ENCODE data around the gene OR6M1. TPM values are rescaled to one million over a fixed set of nuclear protein-coding genes. Genes with fewer than 3 reads are reported as not detected.

Gene OR6M1, protein sequence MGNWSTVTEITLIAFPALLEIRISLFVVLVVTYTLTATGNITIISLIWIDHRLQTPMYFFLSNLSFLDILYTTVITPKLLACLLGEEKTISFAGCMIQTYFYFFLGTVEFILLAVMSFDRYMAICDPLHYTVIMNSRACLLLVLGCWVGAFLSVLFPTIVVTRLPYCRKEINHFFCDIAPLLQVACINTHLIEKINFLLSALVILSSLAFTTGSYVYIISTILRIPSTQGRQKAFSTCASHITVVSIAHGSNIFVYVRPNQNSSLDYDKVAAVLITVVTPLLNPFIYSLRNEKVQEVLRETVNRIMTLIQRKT
- polyA plus RNA-seq = not detected
- long read RNA-seq, donor 1 = 0 reads
- long read RNA-seq, donor 2 = 0 reads
- long read RNA-seq, donor 3 = 0 reads
- long read RNA-seq, donor 4 = 0 reads
- long read RNA-seq, donor 5 = 0 reads
- long read RNA-seq, donor 6 = 0 reads
- long read RNA-seq, donor 7 = 0 reads
- long read RNA-seq, donor 8 = 0 reads
- long read RNA-seq, donor 9 = 0 reads
- long read RNA-seq, donor 10 = 0 reads
- long read RNA-seq, donor 11 = 0 reads

DNA sequence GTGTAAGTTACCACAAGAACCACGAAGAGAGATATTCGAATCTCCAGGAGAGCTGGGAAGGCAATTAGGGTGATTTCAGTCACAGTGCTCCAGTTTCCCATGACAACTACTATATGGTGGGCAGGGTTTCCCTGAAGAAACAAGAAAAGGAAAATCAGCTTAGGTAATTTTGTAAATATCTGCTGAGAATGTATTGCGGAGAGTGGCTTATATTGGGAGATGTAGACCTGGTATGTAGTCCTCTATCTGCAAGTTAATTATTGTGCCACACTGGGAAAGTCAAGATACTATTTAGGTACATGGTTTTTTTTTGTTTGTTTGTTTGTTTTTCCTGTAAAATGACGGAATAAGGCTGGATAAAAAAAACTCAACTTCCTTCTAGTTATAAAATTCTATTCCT is at the start of gene OR6M1:
Gene OR6M1 (minus strand): TSS at position 101 of the 400 bp plus-strand sequence. CDS start 0 bp downstream, at position 101.
- WGBS (ENCODE audit: insufficient coverage, low lambda C conversion rate) = 93% methylated on average over 4 of the region's 4 CpGs
- Histone ChIP-seq H3K9me3 (ENCODE audit: control insufficient read depth, low read depth, low read length) (no peaks in the 10 kb centered on the region), H3K27me3 (ENCODE audit: control insufficient read depth, insufficient read depth, low read length) (no peaks in the 10 kb centered on the region), H3K4me3 (ENCODE audit: low read length) (no peak within 1 kb of the TSS), H3K36me3 (ENCODE audit: control insufficient read depth, insufficient read depth, low read length) (no peaks in the 10 kb centered on the region), H3K27ac (ENCODE audit: low read length) (no peak within 1 kb of the TSS), H3K4me1 (ENCODE audit: control insufficient read depth, insufficient read depth, low read length) (no peaks in the 10 kb centered on the region)
- no peak for DNase-seq

DNA sequence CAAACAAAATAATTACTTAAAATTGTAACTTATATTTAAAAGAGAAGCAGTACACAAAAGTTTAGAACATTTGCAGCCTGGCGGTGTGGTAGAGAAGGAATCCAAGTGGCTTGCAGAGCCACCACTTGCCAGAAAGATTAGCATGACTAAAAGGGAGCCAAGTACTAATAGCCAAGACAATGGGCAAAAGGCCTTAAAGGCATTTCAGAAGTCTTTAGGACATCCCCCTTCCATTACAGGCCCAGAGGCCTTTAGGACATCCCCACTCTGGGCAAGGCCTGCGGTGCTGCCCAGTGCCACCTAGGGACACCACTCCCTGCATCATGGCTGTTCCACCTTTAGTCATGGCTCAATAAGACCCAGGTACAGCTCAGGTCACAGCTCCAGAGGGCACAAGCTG is 46.9 kb upstream of the OR6M1 start:
- Histone ChIP-seq H3K9me3 (ENCODE audit: control insufficient read depth, low read depth, low read length) (no peaks in the 10 kb centered on the region), H3K27ac (ENCODE audit: low read length) (no peak overlapping the region), H3K4me1 (ENCODE audit: control insufficient read depth, insufficient read depth, low read length) (no peaks in the 10 kb centered on the region), H3K36me3 (ENCODE audit: control insufficient read depth, insufficient read depth, low read length) (no peaks in the 10 kb centered on the region), H3K4me3 (ENCODE audit: low read length) (no peak overlapping the region), H3K27me3 (ENCODE audit: control insufficient read depth, insufficient read depth, low read length) (no peaks in the 10 kb centered on the region)
- 100% methylated on average over 1 of the region's 2 CpGs for WGBS (ENCODE audit: insufficient coverage, low lambda C conversion rate)
- no peak for DNase-seq

DNA sequence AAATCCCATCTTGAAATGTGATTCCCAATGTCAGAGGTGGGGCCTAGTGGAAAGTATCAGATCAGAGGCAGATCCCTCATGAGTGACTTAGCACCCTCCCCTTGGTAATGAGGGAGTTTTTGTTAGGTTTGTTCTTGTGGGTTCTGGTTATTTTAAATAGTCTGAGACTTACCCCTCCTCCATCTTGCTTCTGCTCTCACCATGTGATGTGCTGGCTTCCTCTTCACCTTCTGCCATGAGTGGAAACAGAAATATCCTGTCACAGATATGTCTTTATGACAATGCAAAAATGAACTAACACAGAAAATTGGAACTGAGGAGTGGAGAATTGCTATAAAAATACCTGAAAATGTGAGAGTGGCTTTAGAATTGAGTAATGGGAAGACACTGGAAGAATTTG is 46.2 kb upstream of the OR6M1 start:
- Histone ChIP-seq H3K27ac (ENCODE audit: low read length) (no peak overlapping the region), H3K27me3 (ENCODE audit: control insufficient read depth, insufficient read depth, low read length) (no peaks in the 10 kb centered on the region), H3K4me3 (ENCODE audit: low read length) (no peak overlapping the region), H3K36me3 (ENCODE audit: control insufficient read depth, insufficient read depth, low read length) (no peaks in the 10 kb centered on the region), H3K4me1 (ENCODE audit: control insufficient read depth, insufficient read depth, low read length) (no peaks in the 10 kb centered on the region), H3K9me3 (ENCODE audit: control insufficient read depth, low read depth, low read length) (no peaks in the 10 kb centered on the region)
- DNase-seq = no peak

DNA sequence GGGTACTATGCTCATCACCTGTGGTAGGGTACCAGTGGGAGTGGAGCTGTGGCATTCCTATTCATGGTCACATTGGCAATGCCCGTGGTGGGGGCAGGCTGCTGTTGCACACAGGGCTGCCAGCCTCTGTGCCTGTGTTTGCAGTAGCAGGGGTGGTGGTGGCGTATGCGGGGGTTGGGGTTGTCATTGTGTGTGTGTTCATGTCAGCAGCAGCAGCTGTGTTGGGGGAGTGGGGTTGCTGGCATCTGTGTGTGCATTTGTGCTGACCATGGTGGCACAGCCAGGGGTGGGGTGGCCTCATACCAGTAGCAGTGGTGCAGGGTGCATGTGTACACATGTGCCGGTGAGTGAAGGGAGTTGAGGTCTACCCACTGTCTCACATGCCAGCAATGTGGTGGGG is 45.0 kb upstream of the OR6M1 start:
- no peaks in the 10 kb centered on the region for H3K4me1 ChIP-seq (ENCODE audit: control insufficient read depth, insufficient read depth, low read length)
- no peaks in the 10 kb centered on the region for H3K27me3 ChIP-seq (ENCODE audit: control insufficient read depth, insufficient read depth, low read length)
- H3K36me3 ChIP-seq (ENCODE audit: control insufficient read depth, insufficient read depth, low read length) = no peaks in the 10 kb centered on the region
- no peaks in the 10 kb centered on the region for H3K9me3 ChIP-seq (ENCODE audit: control insufficient read depth, low read depth, low read length)
- no peak overlapping the region for H3K4me3 ChIP-seq (ENCODE audit: low read length)
- no CpG with 5 or more reads among the region's 4 CpGs for WGBS (ENCODE audit: insufficient coverage, low lambda C conversion rate)
- no peak overlapping the region for H3K27ac ChIP-seq (ENCODE audit: low read length)
- no peak for DNase-seq

DNA sequence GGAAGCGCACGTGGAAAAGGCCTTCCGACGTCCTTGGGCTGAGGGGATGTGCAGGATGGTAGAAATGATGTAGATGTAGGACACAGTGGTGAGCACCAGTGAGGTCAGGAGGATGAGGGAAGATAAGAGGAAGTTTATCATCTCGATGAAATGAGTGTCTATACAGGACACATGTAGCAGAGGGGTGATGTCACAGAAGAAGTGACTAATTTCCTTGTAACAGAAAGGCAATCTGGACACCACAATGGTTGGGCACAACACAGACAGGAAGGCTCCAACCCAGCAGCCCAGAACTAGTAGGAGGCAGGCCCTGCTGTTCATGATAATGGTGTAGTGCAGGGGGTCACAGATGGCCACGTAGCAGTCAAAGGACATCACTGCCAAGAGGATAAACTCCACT is 35.0 kb upstream of the OR6M1 start:
- Histone ChIP-seq H3K27me3 (ENCODE audit: control insufficient read depth, insufficient read depth, low read length) (no peaks in the 10 kb centered on the region), H3K4me1 (ENCODE audit: control insufficient read depth, insufficient read depth, low read length) (no peaks in the 10 kb centered on the region), H3K36me3 (ENCODE audit: control insufficient read depth, insufficient read depth, low read length) (no peaks in the 10 kb centered on the region), H3K9me3 (ENCODE audit: control insufficient read depth, low read depth, low read length) (no peaks in the 10 kb centered on the region), H3K27ac (ENCODE audit: low read length) (no peak overlapping the region), H3K4me3 (ENCODE audit: low read length) (no peak overlapping the region)
- WGBS (ENCODE audit: insufficient coverage, low lambda C conversion rate) = no CpG with 5 or more reads among the region's 6 CpGs
- no peak for DNase-seq

DNA sequence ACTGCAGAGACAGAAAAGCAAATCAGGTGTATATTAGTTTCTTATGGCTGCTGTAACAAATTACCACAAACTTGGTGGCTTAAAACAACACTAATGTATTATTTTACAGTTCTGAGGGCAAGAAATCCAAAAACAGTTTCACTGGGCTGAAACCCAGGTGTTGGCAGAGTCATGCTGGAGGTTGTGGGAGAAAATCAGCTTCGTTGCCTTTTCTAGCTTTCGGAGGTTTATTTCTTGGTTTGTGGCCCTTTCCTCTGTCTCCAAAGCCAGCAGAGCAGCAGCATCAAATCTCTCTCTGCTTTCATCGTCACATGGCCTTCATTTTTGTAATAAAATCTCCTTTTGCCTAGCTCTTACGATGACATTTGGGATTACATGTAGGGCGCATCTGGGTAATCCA is 33.0 kb upstream of the OR6M1 start:
- H3K4me1 ChIP-seq (ENCODE audit: control insufficient read depth, insufficient read depth, low read length) = no peaks in the 10 kb centered on the region
- H3K27ac ChIP-seq (ENCODE audit: low read length) = no peak overlapping the region
- H3K4me3 ChIP-seq (ENCODE audit: low read length) = no peak overlapping the region
- no peaks in the 10 kb centered on the region for H3K27me3 ChIP-seq (ENCODE audit: control insufficient read depth, insufficient read depth, low read length)
- WGBS (ENCODE audit: insufficient coverage, low lambda C conversion rate) = 80% methylated on average over 2 of the region's 5 CpGs
- no peaks in the 10 kb centered on the region for H3K36me3 ChIP-seq (ENCODE audit: control insufficient read depth, insufficient read depth, low read length)
- H3K9me3 ChIP-seq (ENCODE audit: control insufficient read depth, low read depth, low read length) = no peaks in the 10 kb centered on the region
- DNase-seq = no peak

DNA sequence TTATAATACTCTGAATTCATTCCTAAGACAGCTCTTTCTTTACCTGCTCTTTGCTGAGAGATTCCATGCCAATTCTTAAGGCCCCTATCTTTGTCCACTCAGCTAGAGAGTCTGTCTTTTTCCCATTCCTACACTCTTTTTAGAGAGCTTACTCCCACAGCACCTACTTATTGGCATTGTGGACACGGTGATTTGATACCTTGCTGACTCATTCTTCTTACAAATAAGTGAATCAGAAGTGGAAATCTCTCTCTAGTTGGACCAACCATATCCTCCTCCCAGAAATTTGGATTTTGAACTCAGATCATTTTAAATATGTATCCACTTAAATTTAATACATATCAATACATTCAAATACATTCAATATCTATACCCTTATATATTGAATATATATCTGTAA is 32.5 kb upstream of the OR6M1 start:
- Histone ChIP-seq H3K27me3 (ENCODE audit: control insufficient read depth, insufficient read depth, low read length) (no peaks in the 10 kb centered on the region), H3K36me3 (ENCODE audit: control insufficient read depth, insufficient read depth, low read length) (no peaks in the 10 kb centered on the region), H3K27ac (ENCODE audit: low read length) (no peak overlapping the region), H3K4me1 (ENCODE audit: control insufficient read depth, insufficient read depth, low read length) (no peaks in the 10 kb centered on the region), H3K9me3 (ENCODE audit: control insufficient read depth, low read depth, low read length) (no peaks in the 10 kb centered on the region), H3K4me3 (ENCODE audit: low read length) (no peak overlapping the region)
- no peak for DNase-seq
- no CpG with 5 or more reads among the region's 1 CpG for WGBS (ENCODE audit: insufficient coverage, low lambda C conversion rate)

DNA sequence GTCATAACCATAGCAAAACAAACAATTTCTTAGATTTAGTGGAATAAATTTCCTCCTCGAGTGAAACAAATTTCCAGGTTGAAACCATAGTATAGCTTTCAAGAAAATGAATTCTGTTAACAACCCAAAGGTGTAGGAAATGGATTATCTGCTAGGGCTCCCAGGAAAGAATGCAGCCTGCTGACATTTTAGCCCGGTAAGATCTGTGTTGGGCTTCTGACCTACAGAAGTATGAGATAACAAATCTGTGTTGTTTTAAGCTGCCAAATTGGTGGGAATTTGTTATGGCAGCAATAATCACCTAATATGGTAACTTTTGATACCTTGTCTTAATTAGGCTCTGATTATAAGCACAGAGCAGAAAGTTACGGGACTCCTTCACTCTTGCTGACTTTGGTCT is 32.0 kb upstream of the OR6M1 start:
- no peaks in the 10 kb centered on the region for H3K27me3 ChIP-seq (ENCODE audit: control insufficient read depth, insufficient read depth, low read length)
- no peak overlapping the region for H3K4me3 ChIP-seq (ENCODE audit: low read length)
- WGBS (ENCODE audit: insufficient coverage, low lambda C conversion rate) = 57% methylated on average over 2 of the region's 3 CpGs
- no peaks in the 10 kb centered on the region for H3K9me3 ChIP-seq (ENCODE audit: control insufficient read depth, low read depth, low read length)
- no peaks in the 10 kb centered on the region for H3K36me3 ChIP-seq (ENCODE audit: control insufficient read depth, insufficient read depth, low read length)
- no peak overlapping the region for H3K27ac ChIP-seq (ENCODE audit: low read length)
- no peak for DNase-seq
- no peaks in the 10 kb centered on the region for H3K4me1 ChIP-seq (ENCODE audit: control insufficient read depth, insufficient read depth, low read length)

DNA sequence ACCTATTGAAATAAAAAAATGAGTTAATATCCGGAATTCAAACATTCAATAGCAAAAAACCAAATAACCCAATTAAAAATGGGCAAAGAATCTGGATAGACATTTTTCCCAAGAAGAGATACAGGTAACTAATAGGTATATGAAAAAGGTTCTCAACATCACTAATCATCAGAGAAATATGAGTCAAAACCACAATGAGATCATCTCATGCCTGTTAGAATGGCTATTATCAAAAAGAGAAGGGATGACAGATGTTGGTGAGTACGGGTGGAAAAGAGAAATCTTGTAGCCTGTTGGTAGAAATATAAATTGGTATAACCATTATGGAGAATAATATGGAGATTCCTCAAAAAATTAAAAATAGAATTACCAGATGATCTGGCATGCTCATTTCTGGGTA is 26.9 kb upstream of the OR6M1 start:
- Histone ChIP-seq H3K9me3 (ENCODE audit: control insufficient read depth, low read depth, low read length) (no peaks in the 10 kb centered on the region), H3K36me3 (ENCODE audit: control insufficient read depth, insufficient read depth, low read length) (no peaks in the 10 kb centered on the region), H3K27me3 (ENCODE audit: control insufficient read depth, insufficient read depth, low read length) (no peaks in the 10 kb centered on the region), H3K4me3 (ENCODE audit: low read length) (no peak overlapping the region), H3K27ac (ENCODE audit: low read length) (no peak overlapping the region), H3K4me1 (ENCODE audit: control insufficient read depth, insufficient read depth, low read length) (no peaks in the 10 kb centered on the region)
- DNase-seq = no peak
- 100% methylated on average over 2 of the region's 2 CpGs for WGBS (ENCODE audit: insufficient coverage, low lambda C conversion rate)

DNA sequence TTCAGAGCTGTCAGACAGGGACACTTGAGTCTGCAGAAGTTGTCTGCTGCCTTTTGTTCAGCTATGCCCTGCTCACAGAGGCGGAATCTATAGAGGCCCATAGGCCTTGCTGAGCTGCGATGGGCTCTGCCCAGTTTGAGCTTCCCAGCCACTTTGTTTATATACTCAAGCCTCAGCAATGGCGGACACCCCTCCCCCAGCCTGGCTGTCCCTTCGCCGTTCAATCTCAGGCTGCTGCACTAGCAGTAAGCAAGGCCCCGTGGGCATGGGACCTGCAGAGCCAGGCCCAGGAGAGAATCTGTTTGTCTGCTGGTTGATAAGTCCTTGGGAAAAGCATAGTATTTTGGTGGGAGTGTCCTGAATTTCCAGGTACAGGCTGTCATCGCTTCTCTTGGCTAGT is 23.6 kb upstream of the OR6M1 start:
- Histone ChIP-seq H3K36me3 (ENCODE audit: control insufficient read depth, insufficient read depth, low read length) (no peaks in the 10 kb centered on the region), H3K4me3 (ENCODE audit: low read length) (no peak overlapping the region), H3K27ac (ENCODE audit: low read length) (no peak overlapping the region), H3K27me3 (ENCODE audit: control insufficient read depth, insufficient read depth, low read length) (no peaks in the 10 kb centered on the region), H3K9me3 (ENCODE audit: control insufficient read depth, low read depth, low read length) (no peaks in the 10 kb centered on the region), H3K4me1 (ENCODE audit: control insufficient read depth, insufficient read depth, low read length) (no peaks in the 10 kb centered on the region)
- WGBS (ENCODE audit: insufficient coverage, low lambda C conversion rate) = no CpG with 5 or more reads among the region's 7 CpGs
- DNase-seq = no peak

DNA sequence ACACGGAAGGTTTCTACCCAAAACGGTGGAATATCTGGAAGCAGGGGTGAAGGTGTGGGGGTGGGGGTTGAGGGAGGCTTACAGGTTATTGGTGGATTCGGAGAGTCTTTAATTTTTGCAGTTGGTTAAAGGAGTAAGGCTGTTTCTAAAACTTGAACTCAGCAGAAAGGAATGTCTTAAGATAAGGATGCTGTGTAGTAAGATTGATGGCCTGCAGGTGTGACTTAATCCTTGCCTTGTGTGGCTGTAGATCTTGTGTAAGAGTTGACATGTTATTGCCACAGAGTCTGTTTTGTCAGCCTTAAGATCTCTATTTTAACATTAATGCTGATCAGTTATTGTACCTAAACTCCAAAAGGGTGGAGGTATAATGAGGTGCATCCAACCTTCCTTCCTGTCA is 16.4 kb upstream of the OR6M1 start:
- no CpG with 5 or more reads among the region's 3 CpGs for WGBS (ENCODE audit: insufficient coverage, low lambda C conversion rate)

More for the DNA sequence above, 16.4 kb upstream of the OR6M1 start:
- Histone ChIP-seq H3K9me3 (ENCODE audit: control insufficient read depth, low read depth, low read length) (no peaks in the 10 kb centered on the region), H3K4me3 (ENCODE audit: low read length) (no peak overlapping the region), H3K27ac (ENCODE audit: low read length) (peak overlapping the region; percentile 62), H3K36me3 (ENCODE audit: control insufficient read depth, insufficient read depth, low read length) (no peaks in the 10 kb centered on the region), H3K27me3 (ENCODE audit: control insufficient read depth, insufficient read depth, low read length) (no peaks in the 10 kb centered on the region), H3K4me1 (ENCODE audit: control insufficient read depth, insufficient read depth, low read length) (no peaks in the 10 kb centered on the region)
- DNase-seq = peak; percentile 48 to 77

Measured in large intestine (tissue), 12 donors.